Neural progenitor cell (in vitro differentiated cells): Measurements from ENCODE around the gene NUAK1. TPM values are rescaled to one million over a fixed set of nuclear protein-coding genes. Genes with fewer than 3 reads are reported as not detected.

Source experiments
- DNase-seq: peaks from one replicate; pipeline ENCODE4 v3.0.0-alpha.2; 2016; ENCODE audit warnings: low spot score
- H2AFZ ChIP-seq: fragments of 200-600 bp; sonication (generic); replicated peaks from 2 replicates; pipeline ENCODE4 v1.6.1; 2016; ENCODE audit warnings: antibody characterized with exemption
- H3F3A ChIP-seq: fragments of 200-600 bp; sonication (generic); 2 replicates; pipeline ENCODE4 v1.6.1; 2016; ENCODE audit warnings: antibody characterized with exemption, low read depth
- H3K27ac ChIP-seq: fragments of 200-600 bp; sonication (generic); 2 replicates; pipeline ENCODE4 v1.5.1; 2016; ENCODE audit warnings: mild to moderate bottlenecking
- H3K27me3 ChIP-seq: fragments of 200-600 bp; sonication (generic); 2 replicates; pipeline ENCODE4 v1.6.1; 2016; ENCODE audit warnings: mild to moderate bottlenecking, moderate library complexity
- H3K36me3 ChIP-seq: fragments of 200-600 bp; sonication (generic); 2 replicates; pipeline ENCODE4 v1.5.1; 2016
- H3K4me1 ChIP-seq: fragments of 200-600 bp; sonication (generic); 2 replicates; pipeline ENCODE4 v1.6.1; 2016; ENCODE audit warnings: mixed run types
- H3K4me2 ChIP-seq: fragments of 200-600 bp; sonication (generic); 2 replicates; pipeline ENCODE4 v1.6.1; 2016
- H3K4me3 ChIP-seq: fragments of 200-600 bp; sonication (generic); 2 replicates; pipeline ENCODE4 v1.5.1; 2016
- H3K79me2 ChIP-seq: fragments of 200-600 bp; sonication (generic); 2 replicates; pipeline ENCODE4 v1.6.1; 2016; ENCODE audit warnings: low read depth
- H3K9ac ChIP-seq: fragments of 200-600 bp; sonication (generic); 2 replicates; pipeline ENCODE4 v1.6.1; 2016
- H3K9me3 ChIP-seq: fragments of 200-600 bp; sonication (generic); 2 replicates; pipeline ENCODE4 v1.5.1; 2016; ENCODE audit warnings: low read depth
- H4K20me1 ChIP-seq: fragments of 200-600 bp; sonication (generic); 2 replicates; pipeline ENCODE4 v1.6.1; 2016; ENCODE audit warnings: low read depth
- H3K27ac Mint-ChIP-seq: 3 replicates; pipeline ENCODE4 v1.8.0; 2021; ENCODE audit warnings: mixed read lengths
- H3K27me3 Mint-ChIP-seq: 2 replicates; pipeline ENCODE4 v1.8.0; 2022; ENCODE audit warnings: low read depth, mild to moderate bottlenecking, inconsistent platforms, moderate library complexity, mixed read lengths; ENCODE audit not compliant: insufficient read depth
- H3K36me3 Mint-ChIP-seq: 3 replicates; pipeline ENCODE4 v1.8.0; 2021; ENCODE audit warnings: mixed read lengths
- H3K4me1 Mint-ChIP-seq: 3 replicates; pipeline ENCODE4 v1.8.0; 2021; ENCODE audit warnings: mixed read lengths
- H3K4me3 Mint-ChIP-seq: 3 replicates; pipeline ENCODE4 v1.8.0; 2021; ENCODE audit warnings: mild to moderate bottlenecking, moderate library complexity, mixed read lengths
- H3K9me3 Mint-ChIP-seq: 3 replicates; pipeline ENCODE4 v1.8.0; 2020; ENCODE audit warnings: mixed read lengths
- CTCF ChIP-seq: fragments of 200-600 bp; sonication (generic); IDR thresholded peaks from 2 replicates; pipeline ENCODE4 v1.5.1; 2017; ENCODE audit warnings: antibody characterized with exemption, mild to moderate bottlenecking
- EZH2 ChIP-seq: fragments of 200-600 bp; sonication (generic); IDR thresholded peaks from 2 replicates; pipeline ENCODE4 v1.6.1; 2017; ENCODE audit warnings: antibody characterized with exemption, mild to moderate bottlenecking, moderate library complexity
- EZH2phosphoT487 ChIP-seq: fragments of 200-600 bp; sonication (generic); IDR thresholded peaks from 2 replicates; pipeline ENCODE4 v1.6.1; 2017; ENCODE audit warnings: antibody characterized with exemption
- total RNA-seq: library from RNA; depleted of rRNA; stranded (reverse); fragments of >200 nt; gene quantifications from 2 replicates; pipeline ENCODE4 v1.2.3, GENCODE V29; 2015; ENCODE audit warnings: low replicate concordance

The NUAK1 gene
- total RNA-seq, 1 donor from 2014 or later = 18.8 TPM

GRCh38 chr12:106042037-106042436, 96.7 kb downstream of the NUAK1 start:
- Mint-ChIP-seq H3K27ac (no peak overlapping the region), H3K4me3 (no peak overlapping the region)

GRCh38 chr12:106040521-106040920, 98.2 kb downstream of the NUAK1 start:
- Histone ChIP-seq H3K4me3 (no peak overlapping the region), H4K20me1 (no peaks in the 10 kb centered on the region), H3K4me2 (no peak overlapping the region), H3K36me3 (no peaks in the 10 kb centered on the region), H3K79me2 (no peaks in the 10 kb centered on the region), H3K9ac (no peak overlapping the region), H3K27ac (no peak overlapping the region), H3K4me1 (no peaks in the 10 kb centered on the region), H2AFZ (no peak overlapping the region), H3K9me3 (no peaks in the 10 kb centered on the region), H3F3A (no peaks in the 10 kb centered on the region), H3K27me3 (no peaks in the 10 kb centered on the region)
- Mint-ChIP-seq H3K4me3 (no peak overlapping the region), H3K9me3 (no peaks in the 10 kb centered on the region), H3K27me3 (peaks cover 3% of the 10 kb centered on the region), H3K27ac (no peak overlapping the region), H3K4me1 (peaks cover 17% of the 10 kb centered on the region), H3K36me3 (peaks cover 2% of the 10 kb centered on the region)
- no peak for TF ChIP-seq EZH2
- TF ChIP-seq EZH2phosphoT487 = no peak
- no peak for TF ChIP-seq CTCF
- no peak for DNase-seq

More at GRCh38 chr12:106042037-106042436, 96.7 kb downstream of the NUAK1 start:
- Histone ChIP-seq H3F3A (no peaks in the 10 kb centered on the region), H3K27ac (no peak overlapping the region), H3K36me3 (no peaks in the 10 kb centered on the region), H3K4me3 (no peak overlapping the region), H3K79me2 (no peaks in the 10 kb centered on the region), H3K9ac (no peak overlapping the region), H3K9me3 (no peaks in the 10 kb centered on the region), H2AFZ (no peak overlapping the region), H4K20me1 (no peaks in the 10 kb centered on the region), H3K27me3 (no peaks in the 10 kb centered on the region), H3K4me1 (no peaks in the 10 kb centered on the region), H3K4me2 (no peak overlapping the region)
- H3K9me3 Mint-ChIP-seq = no peaks in the 10 kb centered on the region
- no peak for DNase-seq
- peaks cover 12% of the 10 kb centered on the region for H3K4me1 Mint-ChIP-seq
- TF ChIP-seq EZH2phosphoT487 (no peak), CTCF (no peak), EZH2 (no peak)
- peaks cover 2% of the 10 kb centered on the region for H3K27me3 Mint-ChIP-seq
- H3K36me3 Mint-ChIP-seq = no peaks in the 10 kb centered on the region

GRCh38 chr12:106039646-106040404, 98.9 kb downstream of the NUAK1 start:
- TF ChIP-seq EZH2phosphoT487 (no peak), EZH2 (no peak), CTCF (no peak)
- H3K36me3 ChIP-seq = no peaks in the 10 kb centered on the region
- no peak overlapping the region for H3K9ac ChIP-seq
- DNase-seq = no peak
- no peaks in the 10 kb centered on the region for H3F3A ChIP-seq
- no peaks in the 10 kb centered on the region for H3K9me3 ChIP-seq
- H3K27ac Mint-ChIP-seq = no peak overlapping the region
- H3K4me1 Mint-ChIP-seq = peaks cover 13% of the 10 kb centered on the region
- H3K4me1 ChIP-seq = no peaks in the 10 kb centered on the region
- no peak overlapping the region for H2AFZ ChIP-seq
- H3K4me3 ChIP-seq = no peak overlapping the region
- peaks cover 3% of the 10 kb centered on the region for H3K27me3 Mint-ChIP-seq
- H3K36me3 Mint-ChIP-seq = peaks cover 2% of the 10 kb centered on the region
- no peaks in the 10 kb centered on the region for H3K79me2 ChIP-seq
- no peaks in the 10 kb centered on the region for H3K9me3 Mint-ChIP-seq
- no peak overlapping the region for H3K27ac ChIP-seq
- H3K27me3 ChIP-seq = no peaks in the 10 kb centered on the region
- H3K4me3 Mint-ChIP-seq = no peak overlapping the region
- H3K4me2 ChIP-seq = no peak overlapping the region
- no peaks in the 10 kb centered on the region for H4K20me1 ChIP-seq
